Superior temporal gyrus (tissue), 1 donor: Measurements from ENCODE around the gene NCOA1.
"Not testable (repeated sequence)": the region's sequence is repeated elsewhere in the genome, so short reads cannot be mapped to it uniquely, and the experiment has no call there.

Source experiments
- DNase-seq: peaks from one replicate; pipeline ENCODE4 v3.0.0-alpha.2; 2016; ENCODE audit errors: extremely low spot score

The NCOA1 gene

GRCh38 chr2:24539258-24539657, 48.2 kb downstream of the NCOA1 start:
- no peak for DNase-seq

- no peak for DNase-seq
Measured at GRCh38 chr2:24540011-24540477, 49.0 kb downstream of the NCOA1 start.

- DNase-seq = no peak
Measured at GRCh38 chr2:24541621-24542020, 50.6 kb downstream of the NCOA1 start.

- no peak for DNase-seq
Measured at GRCh38 chr2:24542269-24542872, 51.3 kb downstream of the NCOA1 start.

GRCh38 chr2:24543252-24543651, 52.2 kb downstream of the NCOA1 start:
- DNase-seq = no peak

GRCh38 chr2:24544456-24545115, 53.5 kb downstream of the NCOA1 start:
- DNase-seq = no peak

GRCh38 chr2:24546669-24547068, 55.6 kb downstream of the NCOA1 start:
- no peak for DNase-seq

- DNase-seq = no peak
Measured at GRCh38 chr2:24548058-24548457, 57.0 kb downstream of the NCOA1 start.

GRCh38 chr2:24550301-24550700, 59.2 kb downstream of the NCOA1 start:
- DNase-seq = not testable (repeated sequence)

- no peak for DNase-seq
Measured at GRCh38 chr2:24551016-24551415, 60.0 kb downstream of the NCOA1 start.

- no peak for DNase-seq
Measured at GRCh38 chr2:24552836-24553235, 61.8 kb downstream of the NCOA1 start.

GRCh38 chr2:24558781-24559472, 67.9 kb downstream of the NCOA1 start:
- DNase-seq = no peak

- DNase-seq = no peak
Measured at GRCh38 chr2:24559473-24560113, 68.5 kb downstream of the NCOA1 start.

GRCh38 chr2:24565537-24565936, 74.5 kb downstream of the NCOA1 start:
- no peak for DNase-seq

- DNase-seq = no peak
Measured at GRCh38 chr2:24566209-24566608, 75.2 kb downstream of the NCOA1 start.

GRCh38 chr2:24566630-24567029, 75.6 kb downstream of the NCOA1 start:
- DNase-seq = no peak

GRCh38 chr2:24568551-24568950, 77.5 kb downstream of the NCOA1 start:
- DNase-seq = no peak

- DNase-seq = not testable (repeated sequence)
Measured at GRCh38 chr2:24569565-24569964, 78.5 kb downstream of the NCOA1 start.

GRCh38 chr2:24570225-24570624, 79.2 kb downstream of the NCOA1 start:
- no peak for DNase-seq

- no peak for DNase-seq
Measured at GRCh38 chr2:24571828-24572442, 80.9 kb downstream of the NCOA1 start.

- no peak for DNase-seq
Measured at GRCh38 chr2:24576146-24576545, 85.1 kb downstream of the NCOA1 start.

GRCh38 chr2:24576617-24577016, 85.6 kb downstream of the NCOA1 start:
- no peak for DNase-seq
